Measurements from ENCODE around the gene KIF7.
A peak's percentile ranks its signal among the peaks of the same experiment; 100 is the strongest.

The KIF7 gene

GRCh38 chr15:89665449-89666181 is 10.3 kb upstream of the KIF7 start:
- TF ChIP-seq, protein P1, sequence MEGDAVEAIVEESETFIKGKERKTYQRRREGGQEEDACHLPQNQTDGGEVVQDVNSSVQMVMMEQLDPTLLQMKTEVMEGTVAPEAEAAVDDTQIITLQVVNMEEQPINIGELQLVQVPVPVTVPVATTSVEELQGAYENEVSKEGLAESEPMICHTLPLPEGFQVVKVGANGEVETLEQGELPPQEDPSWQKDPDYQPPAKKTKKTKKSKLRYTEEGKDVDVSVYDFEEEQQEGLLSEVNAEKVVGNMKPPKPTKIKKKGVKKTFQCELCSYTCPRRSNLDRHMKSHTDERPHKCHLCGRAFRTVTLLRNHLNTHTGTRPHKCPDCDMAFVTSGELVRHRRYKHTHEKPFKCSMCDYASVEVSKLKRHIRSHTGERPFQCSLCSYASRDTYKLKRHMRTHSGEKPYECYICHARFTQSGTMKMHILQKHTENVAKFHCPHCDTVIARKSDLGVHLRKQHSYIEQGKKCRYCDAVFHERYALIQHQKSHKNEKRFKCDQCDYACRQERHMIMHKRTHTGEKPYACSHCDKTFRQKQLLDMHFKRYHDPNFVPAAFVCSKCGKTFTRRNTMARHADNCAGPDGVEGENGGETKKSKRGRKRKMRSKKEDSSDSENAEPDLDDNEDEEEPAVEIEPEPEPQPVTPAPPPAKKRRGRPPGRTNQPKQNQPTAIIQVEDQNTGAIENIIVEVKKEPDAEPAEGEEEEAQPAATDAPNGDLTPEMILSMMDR (IDR thresholded peaks at IDR 0.05; ENCODE audit: borderline replicate concordance, control extremely low read depth, extremely low read depth, insufficient read depth, missing control alignments) = no peak
- in situ Hi-C loops (cut with MboI; ENCODE audit: low sequenced_read_pairs, unreplicated experiment) = no loop called here
- DNase-seq (ENCODE audit: low spot score) = peak; percentile 79

DNA sequence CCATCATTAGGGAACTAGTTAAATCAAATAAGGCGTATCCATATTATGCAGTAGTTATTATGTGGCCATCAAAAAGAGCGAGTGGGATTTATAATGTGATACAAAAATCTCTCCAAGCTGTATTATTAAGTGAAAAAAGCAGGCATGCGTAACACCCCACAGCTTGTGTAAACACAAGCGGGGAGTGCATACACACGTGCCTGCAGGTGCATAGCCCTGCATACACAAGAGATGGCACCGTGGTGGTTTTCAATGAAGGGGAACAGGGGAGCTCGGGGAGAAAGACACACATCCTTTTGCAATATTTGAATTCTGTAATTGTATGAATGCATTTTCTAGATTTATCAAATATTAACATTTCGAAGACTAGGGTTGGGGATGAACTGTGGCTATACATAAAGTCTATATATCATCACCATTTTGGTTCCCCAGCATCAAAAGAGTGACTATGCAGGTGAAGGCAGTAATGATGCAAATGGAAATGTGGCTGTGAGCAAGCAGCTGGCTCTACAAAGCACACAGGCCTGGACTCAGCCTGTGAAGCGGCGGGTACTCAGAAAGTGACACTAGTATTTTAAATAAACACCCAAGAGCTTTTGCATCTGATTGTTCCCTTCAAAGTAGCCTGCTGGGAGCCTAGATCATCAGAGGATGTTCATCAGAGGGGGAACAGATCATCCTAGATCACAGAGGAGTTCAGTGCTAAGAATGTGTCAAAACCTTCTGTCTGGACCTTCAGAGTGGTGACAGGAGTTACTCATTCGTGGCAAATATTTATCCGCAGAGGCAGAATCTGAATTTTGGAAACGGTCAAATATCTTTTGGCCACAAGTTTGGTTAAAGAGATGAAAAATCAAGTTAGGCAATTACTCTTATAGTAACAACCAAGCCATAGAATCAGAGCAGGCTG is 9.4 kb upstream of the KIF7 start:
- in situ Hi-C loops (cut with MboI; ENCODE audit: low sequenced_read_pairs, unreplicated experiment) = no loop called here
- TF ChIP-seq, protein P1 (IDR thresholded peaks at IDR 0.05; ENCODE audit: borderline replicate concordance, control extremely low read depth, extremely low read depth, insufficient read depth, missing control alignments) = no peak
- no peak for DNase-seq (ENCODE audit: low spot score)

DNA sequence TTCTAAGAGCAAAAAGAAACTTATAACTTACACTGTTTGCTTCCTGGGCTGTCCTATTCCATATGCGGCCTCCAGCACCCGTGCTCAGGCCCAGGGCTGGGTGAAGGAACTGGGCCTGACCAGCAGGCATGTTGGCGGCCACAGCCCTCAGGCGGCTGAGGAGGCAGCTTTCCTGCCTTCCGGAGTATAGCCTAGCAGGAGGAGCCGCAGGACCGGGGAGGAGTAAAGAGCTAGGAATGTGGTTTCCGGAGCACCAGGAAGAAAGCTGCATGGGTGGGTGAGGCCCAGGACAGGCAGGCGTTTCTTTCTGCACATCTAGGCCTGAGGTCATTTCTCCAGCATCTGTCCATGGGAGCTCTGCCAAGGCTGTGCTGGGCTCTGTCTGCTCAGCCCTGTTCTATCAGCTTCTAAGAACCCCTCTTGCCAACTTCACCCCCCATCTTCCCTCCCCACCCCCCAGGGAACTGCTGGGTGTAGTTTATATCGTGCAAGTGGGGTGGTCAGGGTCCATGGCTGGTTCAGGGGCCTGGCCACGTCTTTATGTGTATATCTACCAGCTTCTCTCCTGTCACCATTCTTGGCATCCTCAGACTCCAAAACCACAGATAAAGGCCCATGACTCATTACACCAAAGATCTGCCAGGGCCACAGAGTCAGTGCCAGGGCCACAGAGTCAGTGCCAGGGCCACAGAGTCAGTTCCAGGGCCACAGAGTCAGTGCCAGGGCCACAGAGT is 7.8 kb upstream of the KIF7 start:
- TF ChIP-seq, protein P1 (IDR thresholded peaks at IDR 0.05; ENCODE audit: borderline replicate concordance, control extremely low read depth, extremely low read depth, insufficient read depth, missing control alignments) = no peak
- in situ Hi-C loops (cut with MboI; ENCODE audit: low sequenced_read_pairs, unreplicated experiment) = no loop called here
- DNase-seq (ENCODE audit: low spot score) = no peak

DNA sequence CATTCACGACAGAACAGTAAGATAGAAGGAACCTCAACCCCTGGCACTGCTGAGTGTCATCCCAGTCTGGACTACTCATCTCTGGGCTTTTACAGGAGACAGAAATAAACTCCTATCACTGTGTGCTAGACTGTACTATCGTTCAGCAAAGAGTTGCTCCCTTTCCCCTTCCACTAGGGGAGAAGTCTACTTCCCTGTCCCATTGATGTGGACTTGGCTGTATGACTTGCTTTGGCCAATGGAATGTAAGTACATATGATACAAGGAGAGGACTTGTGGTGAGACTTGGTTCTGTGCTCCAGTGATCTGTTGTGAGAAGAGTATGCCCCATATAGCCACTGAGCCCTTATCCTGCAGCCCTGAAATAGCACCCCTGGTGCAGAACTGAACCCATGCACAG is 5.3 kb upstream of the KIF7 start:
- no peak for DNase-seq (ENCODE audit: low spot score)
- TF ChIP-seq, protein P1 (IDR thresholded peaks at IDR 0.05; ENCODE audit: borderline replicate concordance, control extremely low read depth, extremely low read depth, insufficient read depth, missing control alignments) = no peak
- in situ Hi-C loops (cut with MboI; ENCODE audit: low sequenced_read_pairs, unreplicated experiment) = no loop called here

- TF ChIP-seq, protein P1 (IDR thresholded peaks at IDR 0.05; ENCODE audit: borderline replicate concordance, control extremely low read depth, extremely low read depth, insufficient read depth, missing control alignments) = no peak
- in situ Hi-C loops (cut with MboI; ENCODE audit: low sequenced_read_pairs, unreplicated experiment) = no loop called here
These were observed 4.0 kb upstream of the KIF7 start for GRCh38 chr15:89659295-89659694.

GRCh38 chr15:89657686-89658200 is 2.5 kb upstream of the KIF7 start:
- no peak for DNase-seq (ENCODE audit: low spot score)
- in situ Hi-C loops (cut with MboI; ENCODE audit: low sequenced_read_pairs, unreplicated experiment) = no loop called here
- TF ChIP-seq, protein P1 (IDR thresholded peaks at IDR 0.05; ENCODE audit: borderline replicate concordance, control extremely low read depth, extremely low read depth, insufficient read depth, missing control alignments) = no peak

More at GRCh38 chr15:89659295-89659694, 4.0 kb upstream of the KIF7 start:
- no peak for DNase-seq (ENCODE audit: low spot score)

Measured in GM13976 (cell line).